C4-2B (cell line): ENCODE results near the gene SPOCD1.

Experiments
- CTCF ChIP-seq: fragments of 450-650 bp; conservative IDR thresholded peaks from 2 replicates; pipeline ENCODE4 v1.5.1; 2017; ENCODE audit warnings: mild to moderate bottlenecking
- ZFX ChIP-seq: fragments of 450-650 bp; IDR thresholded peaks from 2 replicates; pipeline ENCODE4 v1.6.1; 2017

- no peak for TF ChIP-seq CTCF
- TF ChIP-seq ZFX = no peak
These were observed 31.3 kb downstream of the SPOCD1 start for GRCh38 chr1:31784356-31785019.
